ENCODE data around the gene TTLL9.
A peak's percentile ranks its signal among the peaks of the same experiment; 100 is the strongest.
"Not testable (repeated sequence)": the region's sequence is repeated elsewhere in the genome, so short reads cannot be mapped to it uniquely, and the experiment has no call there.

TTLL9 gene

GRCh38 chr20:31879143-31879987 lies 8.9 kb downstream of the TTLL9 start:
- peak; percentile 80 for DNase-seq (ENCODE audit: low spot score)

DNA sequence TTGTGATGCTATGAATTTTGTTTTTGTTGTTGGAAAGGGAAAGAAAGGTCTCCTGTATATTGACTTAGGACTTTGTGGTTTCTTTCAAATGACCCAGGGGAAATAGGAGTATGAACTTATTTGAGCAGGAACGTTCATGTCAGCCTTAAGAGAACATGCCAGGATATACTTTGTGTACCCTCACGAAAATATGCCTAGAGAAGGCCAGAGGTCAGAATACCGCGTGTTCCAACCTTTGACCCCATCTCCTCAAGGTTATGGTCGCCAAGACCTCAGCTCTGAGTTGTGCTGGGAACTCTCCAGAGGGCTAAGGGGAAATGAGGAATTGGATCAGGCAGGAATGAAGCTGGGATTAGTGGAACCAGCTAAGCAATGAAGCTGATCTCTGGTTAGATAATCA lies 11.5 kb downstream of the TTLL9 start:
- no peak for DNase-seq (ENCODE audit: low spot score)

GRCh38 chr20:31883829-31884228 lies 13.4 kb downstream of the TTLL9 start:
- DNase-seq (ENCODE audit: low spot score): no peak

DNA sequence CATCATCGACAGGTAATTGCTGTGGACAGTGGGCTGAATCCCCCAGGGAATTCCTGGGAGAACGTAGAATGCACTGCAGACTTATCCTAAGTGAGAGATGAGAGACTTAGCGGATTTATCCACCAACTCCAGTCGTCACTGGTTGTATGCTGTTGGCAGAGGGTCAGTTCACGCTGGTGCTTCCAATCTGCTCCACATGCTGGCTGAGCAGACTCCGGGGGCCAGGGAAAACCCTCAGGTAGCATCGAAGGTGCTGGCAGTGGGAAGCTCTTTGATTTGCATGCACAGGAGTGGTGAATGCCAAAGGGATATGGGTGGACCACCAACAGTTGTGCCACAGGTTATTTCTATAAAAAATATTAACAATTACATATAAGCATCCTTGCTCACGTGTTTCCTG lies 20.2 kb downstream of the TTLL9 start:
- DNase-seq (ENCODE audit: low spot score): no peak

DNA sequence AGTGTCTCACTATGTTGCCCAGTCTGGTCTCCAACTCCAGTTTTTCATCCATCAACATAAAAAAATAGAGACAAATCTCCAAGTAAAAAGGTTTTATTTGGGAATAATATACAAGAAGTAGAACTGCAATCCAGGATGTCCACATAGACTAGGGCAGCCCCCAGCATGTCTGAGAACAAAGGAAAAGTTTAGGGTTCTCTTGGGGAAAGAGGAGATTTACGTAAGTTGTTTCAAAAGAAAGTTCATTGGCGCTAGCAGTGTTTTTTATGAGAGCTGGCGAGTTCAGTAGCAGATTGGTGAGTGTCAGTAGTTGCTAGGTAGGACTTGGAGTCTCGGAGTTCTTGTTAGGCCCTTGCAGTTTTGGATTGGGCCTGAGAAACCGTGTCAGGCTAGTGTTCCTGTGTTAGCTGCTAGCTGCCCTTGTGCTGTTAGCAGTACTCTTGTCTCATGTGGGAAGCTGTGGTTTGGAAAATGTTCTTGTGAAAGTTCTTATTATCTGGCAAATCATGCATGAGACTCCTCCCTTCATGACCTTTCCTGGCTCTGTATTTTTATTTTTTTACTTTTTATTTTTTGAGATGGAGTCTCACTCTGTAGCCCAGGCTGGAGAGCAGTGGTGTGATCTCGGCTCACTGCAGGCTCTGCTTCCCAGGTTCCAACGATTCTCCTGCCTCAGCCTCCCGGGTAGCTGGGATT lies 24.7 kb downstream of the TTLL9 start:
- DNase-seq (ENCODE audit: low spot score): no peak

DNA sequence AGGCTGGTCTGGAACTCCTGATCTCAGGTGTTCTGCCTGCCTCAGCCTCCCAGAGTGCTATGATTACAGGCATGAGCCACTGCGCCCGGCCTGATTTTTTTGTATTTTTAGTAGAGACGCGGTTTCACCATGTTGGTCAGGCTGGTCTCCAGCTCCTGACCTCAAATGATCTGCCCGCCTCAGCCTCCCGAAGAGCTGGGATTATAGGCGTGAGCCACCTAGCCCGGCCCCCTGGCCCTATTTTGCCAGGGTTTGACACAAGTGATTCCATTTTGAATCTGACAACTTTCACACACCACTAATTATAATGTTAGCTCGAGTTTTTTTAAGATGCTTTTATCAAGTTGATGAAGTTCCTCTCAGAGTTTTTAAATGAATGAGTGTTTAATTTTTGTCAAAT lies 25.6 kb downstream of the TTLL9 start:
- DNase-seq (ENCODE audit: low spot score): no peak

DNA sequence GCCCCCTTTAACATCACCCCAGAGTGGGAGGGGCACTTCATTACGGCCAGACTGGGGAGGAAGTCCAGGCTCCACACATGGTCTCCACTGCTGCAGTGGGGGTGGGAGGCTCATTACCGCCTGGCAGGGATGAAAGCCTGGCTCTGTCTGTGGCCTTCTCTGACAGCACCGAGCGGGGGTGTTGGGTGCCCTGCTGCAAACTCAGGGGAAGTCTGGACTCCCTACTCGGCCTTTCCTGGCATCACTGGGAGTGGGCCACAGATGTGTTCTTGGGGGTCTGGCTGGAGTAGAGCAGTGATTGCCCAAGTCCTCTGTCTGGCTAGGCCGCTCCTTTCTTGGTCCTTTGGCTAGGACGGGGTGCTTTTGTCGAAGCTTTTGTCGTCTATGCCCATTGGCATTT lies 27.1 kb downstream of the TTLL9 start:
- DNase-seq (ENCODE audit: low spot score): no peak

- DNase-seq (ENCODE audit: low spot score): no peak
Observed at GRCh38 chr20:31901615-31902014, 31.2 kb downstream of the TTLL9 start.

DNA sequence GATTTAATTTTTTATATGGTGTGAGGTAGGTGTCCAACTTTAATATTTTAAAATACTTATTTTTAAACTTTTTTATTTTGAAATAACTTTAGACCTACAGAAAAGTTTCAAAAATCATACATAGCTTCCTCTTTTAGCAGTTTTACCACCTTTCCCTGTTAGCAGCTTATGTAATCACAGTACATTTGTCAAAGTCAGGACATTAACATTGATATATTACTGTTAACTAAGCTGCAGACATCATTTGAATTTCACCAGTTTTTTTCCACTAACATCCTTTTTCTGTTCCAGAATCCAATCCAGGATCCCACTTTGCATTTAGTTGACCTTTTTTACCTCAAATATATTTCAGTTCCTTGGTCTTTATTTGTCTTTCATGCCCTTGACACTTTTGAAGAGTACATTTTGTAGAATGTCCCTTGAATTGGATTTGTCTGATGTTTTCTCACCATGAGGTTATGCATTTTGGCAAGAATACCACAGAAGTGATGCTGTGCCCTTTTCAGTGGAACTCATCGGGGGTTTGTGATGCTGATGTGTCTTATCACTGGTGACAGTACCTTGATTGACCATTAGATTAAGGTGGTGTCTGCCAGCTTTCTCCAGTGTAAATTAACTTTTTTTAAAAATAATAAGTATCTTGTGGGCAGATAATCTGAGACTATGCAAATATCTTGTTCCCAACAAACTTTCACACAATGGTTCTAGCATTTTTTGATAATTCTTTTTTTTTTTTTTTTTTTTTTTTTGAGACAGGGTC lies 33.4 kb downstream of the TTLL9 start:
- no peak for DNase-seq (ENCODE audit: low spot score)

DNA sequence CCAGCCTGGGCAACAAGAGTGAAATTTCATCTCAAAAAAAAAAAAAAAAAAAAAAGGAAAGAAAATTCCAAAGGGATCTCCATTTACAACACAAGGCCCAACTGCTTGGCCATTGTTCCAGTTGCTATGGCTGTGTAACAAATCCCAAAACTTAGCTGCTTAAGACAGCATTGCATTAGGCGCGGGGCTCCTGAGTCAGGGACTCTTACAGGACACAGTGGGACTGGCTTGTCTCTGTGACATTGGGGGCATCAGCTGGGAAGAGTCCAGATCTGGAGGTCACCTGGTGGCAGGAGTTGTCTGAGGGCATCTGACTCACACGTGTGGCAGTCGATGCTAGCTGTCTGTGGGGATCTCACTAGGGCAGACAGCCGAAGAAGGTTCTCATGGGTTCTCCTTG lies 35.6 kb downstream of the TTLL9 start:
- DNase-seq (ENCODE audit: low spot score): no peak

DNA sequence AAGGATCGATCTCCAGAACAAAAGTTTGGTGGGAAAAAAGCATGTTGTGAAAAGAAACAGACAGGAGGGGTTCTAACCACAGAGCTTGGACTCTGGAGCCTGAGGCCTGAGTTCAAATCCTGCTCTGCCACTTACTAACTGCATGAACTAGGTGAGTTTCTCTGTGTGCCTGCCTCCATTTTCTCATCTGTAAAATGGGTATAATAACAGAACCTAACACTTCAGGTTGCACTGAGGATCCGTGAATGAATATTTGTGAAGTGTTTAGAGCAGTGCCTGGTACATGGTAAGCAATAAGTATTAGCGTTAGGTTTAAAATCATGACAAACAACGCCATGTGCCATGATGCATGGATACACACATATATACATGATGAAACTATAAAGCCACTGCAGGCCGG lies 36.6 kb downstream of the TTLL9 start:
- DNase-seq (ENCODE audit: low spot score): no peak

- no peak for DNase-seq (ENCODE audit: low spot score)
Observed at GRCh38 chr20:31908016-31908415, 37.6 kb downstream of the TTLL9 start.

DNA sequence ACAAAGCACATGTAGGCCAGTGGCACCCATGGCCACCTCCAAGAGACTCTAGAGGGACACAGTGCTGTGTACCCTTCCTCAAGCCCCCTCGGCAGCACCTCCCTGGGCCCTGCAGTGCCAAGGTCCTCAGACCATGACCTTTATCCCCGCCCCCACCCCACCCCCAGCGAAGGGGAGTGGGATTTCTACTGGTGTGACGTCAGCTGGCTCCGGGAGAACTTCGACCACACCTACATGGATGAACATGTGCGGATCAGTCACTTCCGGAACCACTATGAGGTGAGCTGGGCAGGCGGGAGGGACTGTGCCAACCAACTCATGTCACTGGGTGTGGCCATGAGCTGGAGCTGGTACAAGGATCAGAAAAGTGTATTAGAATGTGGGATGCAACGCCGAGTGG lies 38.0 kb downstream of the TTLL9 start:
- no peak for DNase-seq (ENCODE audit: low spot score)

GRCh38 chr20:31909253-31910070 lies 39.0 kb downstream of the TTLL9 start:
- DNase-seq (ENCODE audit: low spot score): no peak

- no peak for DNase-seq (ENCODE audit: low spot score)
Observed at GRCh38 chr20:31910071-31910803, 39.8 kb downstream of the TTLL9 start.

DNA sequence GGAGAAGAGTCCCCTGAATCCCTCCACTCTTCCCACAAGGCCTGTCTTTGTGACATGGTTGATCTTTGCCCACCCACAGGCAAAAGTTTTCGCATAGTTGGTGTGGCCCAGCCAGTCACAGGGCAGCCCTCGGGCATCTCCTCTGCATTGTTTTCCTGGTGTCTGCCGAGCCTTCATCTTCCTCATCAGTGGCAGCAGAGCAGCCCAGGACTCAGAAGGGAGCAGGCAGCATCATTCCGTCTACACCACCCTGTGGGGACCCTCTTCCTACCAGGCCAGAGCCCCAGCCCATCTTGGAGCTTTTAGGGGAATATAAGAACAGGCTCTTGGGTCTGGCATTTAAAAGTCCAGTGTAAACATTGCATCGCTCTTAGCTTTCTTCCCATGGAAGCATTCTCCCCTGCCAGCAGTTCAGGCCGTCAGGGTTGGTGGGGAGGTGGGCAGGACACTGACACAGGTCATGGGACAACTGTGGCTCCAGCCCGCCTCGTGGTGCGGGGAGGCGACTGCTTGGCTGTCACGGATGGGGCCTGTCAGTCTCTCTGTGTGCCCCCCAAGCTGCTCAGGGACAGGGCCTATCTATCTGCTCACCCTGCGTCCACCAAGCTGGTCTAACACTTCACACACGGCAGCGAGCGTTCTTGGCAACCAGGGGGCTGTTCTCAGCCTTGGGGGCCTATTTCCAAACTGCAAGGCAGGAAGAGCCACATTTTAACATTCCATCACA lies 43.2 kb downstream of the TTLL9 start:
- no peak for DNase-seq (ENCODE audit: low spot score)

- DNase-seq (ENCODE audit: low spot score): no peak
Observed at GRCh38 chr20:31914170-31914569, 43.7 kb downstream of the TTLL9 start.

- no peak for DNase-seq (ENCODE audit: low spot score)
Observed at GRCh38 chr20:31915491-31916280, 45.3 kb downstream of the TTLL9 start.

DNA sequence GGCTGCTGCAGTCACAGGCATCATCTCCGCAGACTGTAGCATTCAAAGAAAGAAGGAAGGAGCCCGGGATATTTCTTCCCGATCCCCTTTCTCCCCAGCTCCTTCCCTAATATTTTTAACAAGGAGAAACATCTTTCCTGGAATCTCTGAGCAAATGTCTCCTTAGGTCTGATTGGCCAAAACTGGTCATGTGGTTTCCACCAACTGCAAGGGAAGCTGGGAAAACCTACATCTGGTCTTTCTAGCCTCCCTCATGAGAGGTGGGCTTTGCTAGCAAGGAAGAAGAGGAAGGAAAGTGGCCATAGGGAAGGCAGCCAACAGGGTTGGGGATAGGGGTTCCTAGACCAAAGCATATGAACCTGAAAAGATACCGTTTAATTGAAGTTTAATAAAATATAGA lies 46.3 kb downstream of the TTLL9 start:
- DNase-seq (ENCODE audit: low spot score): no peak

- not testable (repeated sequence) for DNase-seq (ENCODE audit: low spot score)
Observed at GRCh38 chr20:31917962-31918412, 47.6 kb downstream of the TTLL9 start.
